Vagina (tissue), 2 donors: ENCODE data around the gene ACSS1.

Source experiments
- POLR2AphosphoS5 ChIP-seq, 2 donors: sonication (generic); formaldehyde crosslinking; IDR thresholded peaks; one replicate each; pipeline ENCODE4 v1.9.0; 2017; ENCODE audit warnings: antibody characterized with exemption in 2 of 2, mild to moderate bottlenecking in 2 of 2, low read depth in 1 of 2; ENCODE audit not compliant: insufficient read depth in 1 of 2
- TF ChIP-seq, protein P1 (sequence below), 3 experiments: fragments of 450-650 bp in 2 of 3; fragments of 200-600 bp in 1 of 3; sonication (generic) in 1 of 3; IDR thresholded peaks; one replicate each; pipeline ENCODE4 v1.5.1; 2017 to 2019; ENCODE audit warnings: antibody characterized with exemption in 3 of 3, mild to moderate bottlenecking in 2 of 3, moderate library complexity in 2 of 3

DNA sequence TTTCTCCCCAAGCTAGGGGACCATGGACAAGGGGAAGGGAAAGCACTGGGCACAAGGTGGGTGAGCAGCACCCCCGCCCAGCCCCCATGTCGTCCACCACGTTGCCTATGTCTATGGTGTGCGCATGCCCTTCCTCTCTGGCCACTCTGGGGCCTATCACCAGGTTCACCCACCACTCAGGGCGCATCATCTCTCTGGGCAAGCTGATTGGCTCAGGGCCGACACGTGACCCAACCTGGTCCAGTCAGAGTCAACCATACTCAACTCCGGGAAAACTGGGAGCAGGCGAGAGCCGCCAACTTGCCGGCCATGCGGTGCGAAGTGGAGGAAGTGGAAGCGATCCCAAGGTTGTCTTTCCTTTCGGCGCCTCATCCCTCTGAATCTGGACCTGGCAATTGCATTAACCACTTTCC is 25.9 kb downstream of the ACSS1 start:
- TF ChIP-seq, protein P1, sequence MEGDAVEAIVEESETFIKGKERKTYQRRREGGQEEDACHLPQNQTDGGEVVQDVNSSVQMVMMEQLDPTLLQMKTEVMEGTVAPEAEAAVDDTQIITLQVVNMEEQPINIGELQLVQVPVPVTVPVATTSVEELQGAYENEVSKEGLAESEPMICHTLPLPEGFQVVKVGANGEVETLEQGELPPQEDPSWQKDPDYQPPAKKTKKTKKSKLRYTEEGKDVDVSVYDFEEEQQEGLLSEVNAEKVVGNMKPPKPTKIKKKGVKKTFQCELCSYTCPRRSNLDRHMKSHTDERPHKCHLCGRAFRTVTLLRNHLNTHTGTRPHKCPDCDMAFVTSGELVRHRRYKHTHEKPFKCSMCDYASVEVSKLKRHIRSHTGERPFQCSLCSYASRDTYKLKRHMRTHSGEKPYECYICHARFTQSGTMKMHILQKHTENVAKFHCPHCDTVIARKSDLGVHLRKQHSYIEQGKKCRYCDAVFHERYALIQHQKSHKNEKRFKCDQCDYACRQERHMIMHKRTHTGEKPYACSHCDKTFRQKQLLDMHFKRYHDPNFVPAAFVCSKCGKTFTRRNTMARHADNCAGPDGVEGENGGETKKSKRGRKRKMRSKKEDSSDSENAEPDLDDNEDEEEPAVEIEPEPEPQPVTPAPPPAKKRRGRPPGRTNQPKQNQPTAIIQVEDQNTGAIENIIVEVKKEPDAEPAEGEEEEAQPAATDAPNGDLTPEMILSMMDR (IDR thresholded peaks at IDR 0.05), result no peak
- no peak for TF ChIP-seq POLR2AphosphoS5 (IDR thresholded peaks at IDR 0.05; ENCODE audit: insufficient read depth in 1 of 2, low read depth in 1 of 2)
